Astrocyte of the spinal cord (primary cell): ENCODE data around the gene GRK3.

Experiments used
- DNase-seq: peaks from one replicate; pipeline ENCODE4 v3.0.0; 2011; ENCODE audit warnings: low read depth, low spot score
- H3K4me3 ChIP-seq: 2 replicates; pipeline ENCODE4 v1.5.1; 2011; ENCODE audit warnings: low read depth, mild to moderate bottlenecking, low read length, moderate library complexity
- in situ Hi-C: cut with HindIII; loops from 2 replicates; pipeline ENCODE4 v1.10.0; 2017; ENCODE audit warnings: low sequenced_read_pairs
- TF ChIP-seq, protein P1 (sequence below): IDR thresholded peaks from 2 replicates; pipeline ENCODE4 v1.5.1; 2012; ENCODE audit warnings: low read depth, mild to moderate bottlenecking, low read length, inconsistent platforms

The GRK3 gene

DNA sequence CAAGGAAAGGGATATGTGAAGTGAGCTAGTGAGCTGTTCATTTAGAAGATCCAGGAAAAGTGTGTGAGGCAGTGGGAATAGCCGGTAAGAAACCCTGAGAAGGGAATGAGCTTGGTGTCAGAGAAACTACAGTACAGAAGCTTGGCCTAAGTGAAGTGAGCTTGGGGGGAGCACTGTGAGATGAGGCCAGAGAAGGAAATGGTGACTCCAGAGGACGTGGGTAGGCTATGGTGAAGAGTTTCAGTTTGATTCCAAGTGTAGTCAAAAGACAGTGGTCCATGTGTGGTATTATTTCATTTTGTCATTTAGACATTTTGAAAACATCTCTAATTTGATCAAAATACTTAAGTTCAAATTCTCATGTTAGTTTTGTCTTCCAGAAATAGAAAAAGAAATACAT lies 77.2 kb downstream of the GRK3 start:
- DNase-seq, result no peak
- no peak overlapping the region for H3K4me3 ChIP-seq
- in situ Hi-C loops, result no loop called here
- TF ChIP-seq, protein P1, sequence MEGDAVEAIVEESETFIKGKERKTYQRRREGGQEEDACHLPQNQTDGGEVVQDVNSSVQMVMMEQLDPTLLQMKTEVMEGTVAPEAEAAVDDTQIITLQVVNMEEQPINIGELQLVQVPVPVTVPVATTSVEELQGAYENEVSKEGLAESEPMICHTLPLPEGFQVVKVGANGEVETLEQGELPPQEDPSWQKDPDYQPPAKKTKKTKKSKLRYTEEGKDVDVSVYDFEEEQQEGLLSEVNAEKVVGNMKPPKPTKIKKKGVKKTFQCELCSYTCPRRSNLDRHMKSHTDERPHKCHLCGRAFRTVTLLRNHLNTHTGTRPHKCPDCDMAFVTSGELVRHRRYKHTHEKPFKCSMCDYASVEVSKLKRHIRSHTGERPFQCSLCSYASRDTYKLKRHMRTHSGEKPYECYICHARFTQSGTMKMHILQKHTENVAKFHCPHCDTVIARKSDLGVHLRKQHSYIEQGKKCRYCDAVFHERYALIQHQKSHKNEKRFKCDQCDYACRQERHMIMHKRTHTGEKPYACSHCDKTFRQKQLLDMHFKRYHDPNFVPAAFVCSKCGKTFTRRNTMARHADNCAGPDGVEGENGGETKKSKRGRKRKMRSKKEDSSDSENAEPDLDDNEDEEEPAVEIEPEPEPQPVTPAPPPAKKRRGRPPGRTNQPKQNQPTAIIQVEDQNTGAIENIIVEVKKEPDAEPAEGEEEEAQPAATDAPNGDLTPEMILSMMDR, result no peak

DNA sequence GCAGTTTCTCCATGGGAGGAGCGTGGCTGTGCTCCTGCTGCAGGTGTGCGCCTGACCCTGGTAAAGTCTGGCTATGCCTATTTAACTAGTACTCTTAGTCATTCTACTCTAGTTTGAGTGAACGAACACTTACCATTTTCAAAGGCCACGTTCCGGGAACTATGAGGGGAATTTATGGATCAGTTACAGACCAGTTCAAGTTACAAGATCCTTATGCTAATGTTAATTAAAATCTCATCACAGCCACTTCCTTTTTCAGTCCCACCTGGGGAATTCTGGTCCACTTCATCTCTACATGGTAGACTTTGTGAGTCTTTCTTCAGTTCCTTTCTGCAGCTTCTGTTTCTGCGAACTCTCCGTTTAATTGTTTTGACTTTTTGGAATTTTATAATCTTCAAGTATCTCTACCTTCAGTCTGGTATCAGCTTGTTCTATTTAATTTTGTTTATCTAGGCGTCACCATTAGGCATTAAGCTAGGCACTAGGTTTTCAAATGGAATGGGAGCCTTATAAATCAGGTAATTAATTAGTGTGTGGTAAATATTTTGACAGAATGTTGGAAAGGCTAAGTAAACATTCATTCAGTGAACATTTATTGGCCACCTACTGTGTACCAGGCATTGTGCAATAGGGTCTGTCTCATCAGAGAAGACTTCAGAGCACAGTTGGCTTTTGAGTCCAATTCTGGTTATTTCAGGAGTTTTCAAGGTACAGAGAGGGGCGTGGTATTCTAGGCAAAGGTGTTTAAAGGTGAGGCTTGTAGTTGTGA lies 78.9 kb downstream of the GRK3 start:
- in situ Hi-C loops, result no loop called here
- TF ChIP-seq, protein P1, result no peak
- DNase-seq, result no peak
- no peak overlapping the region for H3K4me3 ChIP-seq

DNA sequence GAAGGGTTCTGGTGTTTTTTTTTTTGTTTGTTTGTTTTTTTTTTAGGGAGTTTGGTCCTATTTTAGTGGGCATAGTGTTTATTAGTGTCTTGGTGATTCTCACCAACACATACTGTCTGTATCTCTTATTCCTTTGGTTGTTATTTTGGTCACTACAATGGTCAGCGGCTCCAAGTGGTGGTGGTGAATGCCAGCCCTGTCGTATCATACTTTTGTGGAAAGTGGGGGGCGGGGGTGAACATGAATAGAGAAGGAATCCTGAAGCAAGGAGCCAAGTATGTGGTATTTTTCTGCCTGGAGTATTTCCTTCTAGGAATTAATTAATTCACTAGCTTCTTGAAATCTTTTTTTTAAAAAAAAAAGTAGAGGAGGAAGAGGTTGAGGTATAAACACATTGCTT lies 79.6 kb downstream of the GRK3 start:
- H3K4me3 ChIP-seq, result no peak overlapping the region
- peak; percentile 30 for DNase-seq
- TF ChIP-seq, protein P1, result no peak
- in situ Hi-C loops, result no loop called here

DNA sequence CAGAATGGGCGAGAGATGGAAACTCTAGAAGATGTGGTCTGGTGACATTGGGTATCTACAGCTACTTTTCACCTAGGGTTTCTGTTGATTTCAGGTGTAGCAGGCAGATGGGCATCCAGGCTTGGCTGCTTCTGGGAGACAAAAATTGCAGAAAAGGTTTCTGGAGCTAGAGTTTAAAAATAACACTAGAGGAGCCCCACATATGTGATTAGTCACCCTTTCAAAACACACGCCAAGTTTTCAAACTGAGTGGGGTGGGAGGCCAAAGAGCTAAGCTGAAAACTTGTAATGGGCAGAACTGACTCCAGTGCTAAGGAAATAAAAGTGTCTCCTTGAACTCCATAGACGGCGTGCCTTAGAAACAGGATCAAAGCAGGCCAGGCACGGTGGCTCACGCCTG lies 80.8 kb downstream of the GRK3 start:
- TF ChIP-seq, protein P1, result no peak
- peak; percentile 43 for DNase-seq
- H3K4me3 ChIP-seq, result no peak overlapping the region
- in situ Hi-C loops, result no loop called here

DNA sequence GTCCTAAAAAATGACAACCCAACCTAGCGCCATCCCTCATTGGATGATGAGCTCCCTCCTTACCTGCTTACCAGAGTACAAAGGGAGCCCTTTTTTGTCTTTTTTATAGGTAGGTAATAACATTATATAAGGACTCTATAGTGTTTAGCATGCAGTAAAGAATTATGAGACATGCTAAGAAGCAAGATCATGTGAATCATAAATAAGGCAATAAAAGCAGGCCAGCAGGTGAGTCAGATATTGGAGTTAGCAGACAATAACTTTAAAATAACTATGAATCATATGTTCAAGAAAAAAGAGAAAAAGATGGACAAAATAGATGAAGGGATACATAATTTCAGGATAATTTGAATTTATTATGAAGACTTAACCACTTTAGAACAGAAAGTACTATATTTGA lies 81.5 kb downstream of the GRK3 start:
- DNase-seq, result no peak
- TF ChIP-seq, protein P1, result no peak
- H3K4me3 ChIP-seq, result no peak overlapping the region
- in situ Hi-C loops, result no loop called here

DNA sequence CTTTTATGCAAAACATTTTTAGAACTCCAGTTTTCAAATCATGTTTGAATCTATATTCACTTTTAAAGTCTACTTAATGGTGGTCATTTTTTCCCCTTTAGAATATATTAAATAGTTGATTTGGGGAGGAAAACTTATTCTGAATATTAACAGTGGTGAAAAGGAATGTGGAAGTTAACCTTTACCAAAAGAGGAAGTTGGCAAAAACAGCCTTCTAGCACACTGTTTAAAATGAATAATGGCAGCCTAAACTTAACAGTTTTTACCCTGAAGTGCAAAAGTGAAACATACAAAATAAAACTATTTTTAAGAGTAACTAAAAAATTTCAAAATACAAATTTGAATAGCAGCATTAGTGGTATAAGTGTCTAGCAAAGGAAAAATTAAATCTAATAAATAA lies 86.4 kb downstream of the GRK3 start:
- no peak for DNase-seq
- in situ Hi-C loops, result no loop called here

More for the DNA sequence above, 86.4 kb downstream of the GRK3 start:
- TF ChIP-seq, protein P1, result no peak
- no peak overlapping the region for H3K4me3 ChIP-seq
